ENCODE measurements around the gene DHRS1.

Gene DHRS1

DNA sequence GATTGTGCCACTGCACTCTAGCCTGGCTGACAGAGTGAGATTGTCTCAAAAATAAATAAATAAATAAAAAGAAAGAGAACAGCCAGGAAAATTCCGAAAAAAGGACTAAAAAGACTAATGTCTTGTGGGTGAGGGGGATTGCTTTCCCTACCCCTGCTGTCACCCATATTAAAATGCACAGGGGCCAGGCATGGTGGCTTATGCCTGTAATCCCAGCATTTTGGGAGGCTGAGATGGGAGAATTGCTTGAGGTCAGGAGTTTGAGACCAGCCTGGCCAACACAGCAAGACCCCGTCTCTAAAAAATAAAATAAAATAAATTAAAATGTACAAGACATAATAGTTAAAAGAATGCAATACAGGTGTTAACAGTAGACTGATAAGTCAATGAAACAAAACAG lies 6.1 kb downstream of the DHRS1 start:
- Histone ChIP-seq H3K4me1 (ENCODE audit: insufficient read depth, low read length) (no peaks in the 10 kb centered on the region), H3K4me3 (ENCODE audit: low read length) (no peak overlapping the region), H3K27me3 (ENCODE audit: insufficient read depth, low read length) (no peaks in the 10 kb centered on the region), H3K9me3 (ENCODE audit: low read length) (no peaks in the 10 kb centered on the region), H2AFZ (ENCODE audit: low read depth, low read length) (no peak overlapping the region), H3K36me3 (ENCODE audit: insufficient read depth, low read length) (peaks cover 30% of the 10 kb centered on the region)

GRCh38 chr14:24292118-24292807 lies 7.3 kb downstream of the DHRS1 start:
- no peaks in the 10 kb centered on the region for H3K27me3 ChIP-seq (ENCODE audit: insufficient read depth, low read length)
- no peak overlapping the region for H2AFZ ChIP-seq (ENCODE audit: low read depth, low read length)
- H3K9me3 ChIP-seq (ENCODE audit: low read length): no peaks in the 10 kb centered on the region
- no peak overlapping the region for H3K4me3 ChIP-seq (ENCODE audit: low read length)
- peaks cover 30% of the 10 kb centered on the region for H3K36me3 ChIP-seq (ENCODE audit: insufficient read depth, low read length)
- H3K4me1 ChIP-seq (ENCODE audit: insufficient read depth, low read length): no peaks in the 10 kb centered on the region

DNA sequence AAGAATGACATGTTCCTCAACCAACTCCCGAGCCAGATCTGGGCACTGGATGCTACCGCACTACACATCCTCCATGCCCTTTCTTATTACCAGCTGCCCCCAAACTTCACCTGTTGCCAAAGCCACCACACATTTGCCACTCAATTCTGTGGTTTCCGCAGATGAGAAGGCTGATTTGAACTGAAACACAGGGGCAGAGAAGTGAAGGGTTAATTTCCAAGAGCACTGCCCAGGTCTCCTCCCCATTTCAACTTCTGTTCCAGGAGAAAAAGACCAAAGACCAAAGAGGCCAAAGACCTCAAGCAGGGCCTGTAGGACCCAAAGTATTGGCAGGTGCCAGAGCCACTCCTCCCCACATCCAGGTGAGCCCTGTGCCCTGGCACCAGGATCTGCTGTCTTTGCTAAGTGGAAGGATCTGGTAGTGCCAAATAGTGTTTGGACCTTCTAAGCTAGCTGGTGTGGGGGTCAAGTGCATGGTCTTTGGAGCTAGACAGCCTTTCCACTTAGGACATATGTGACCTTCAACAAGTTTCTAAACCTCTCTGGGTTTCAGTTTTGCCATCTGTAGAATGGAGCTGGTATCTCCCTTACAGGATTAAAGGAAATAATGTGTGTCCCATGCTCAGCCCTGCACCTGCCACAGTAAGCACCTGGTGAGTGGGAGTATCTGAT lies 8.0 kb downstream of the DHRS1 start:
- H3K27me3 ChIP-seq (ENCODE audit: insufficient read depth, low read length): no peaks in the 10 kb centered on the region
- H3K36me3 ChIP-seq (ENCODE audit: insufficient read depth, low read length): peaks cover 30% of the 10 kb centered on the region
- H3K4me3 ChIP-seq (ENCODE audit: low read length): no peak overlapping the region
- H2AFZ ChIP-seq (ENCODE audit: low read depth, low read length): no peak overlapping the region
- no peaks in the 10 kb centered on the region for H3K9me3 ChIP-seq (ENCODE audit: low read length)
- H3K4me1 ChIP-seq (ENCODE audit: insufficient read depth, low read length): no peaks in the 10 kb centered on the region

DNA sequence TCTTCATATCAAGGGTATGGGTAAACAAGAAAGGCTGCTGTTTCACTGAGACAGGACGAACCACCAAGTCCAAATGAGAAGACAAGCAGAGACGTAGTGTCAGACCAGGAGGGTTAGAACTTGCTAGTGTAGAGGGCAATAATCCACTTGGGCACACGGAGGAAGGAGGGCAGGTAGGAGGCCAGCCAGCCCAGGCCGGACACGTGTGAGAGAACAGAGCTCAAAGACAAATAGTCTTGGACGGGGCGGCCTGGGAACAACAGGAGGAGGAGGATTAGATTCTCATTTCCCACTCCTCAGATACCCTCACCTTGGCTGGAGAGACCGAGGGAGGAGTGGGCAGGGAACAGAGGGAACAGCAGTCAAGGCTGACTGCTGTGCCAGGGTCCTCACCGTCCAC lies 8.8 kb downstream of the DHRS1 start:
- no peak overlapping the region for H2AFZ ChIP-seq (ENCODE audit: low read depth, low read length)
- H3K36me3 ChIP-seq (ENCODE audit: insufficient read depth, low read length): peaks cover 27% of the 10 kb centered on the region
- H3K4me1 ChIP-seq (ENCODE audit: insufficient read depth, low read length): no peaks in the 10 kb centered on the region
- H3K9me3 ChIP-seq (ENCODE audit: low read length): no peaks in the 10 kb centered on the region
- H3K27me3 ChIP-seq (ENCODE audit: insufficient read depth, low read length): no peaks in the 10 kb centered on the region
- no peak overlapping the region for H3K4me3 ChIP-seq (ENCODE audit: low read length)

GRCh38 chr14:24289649-24290280 lies 9.8 kb downstream of the DHRS1 start:
- peaks cover 24% of the 10 kb centered on the region for H3K36me3 ChIP-seq (ENCODE audit: insufficient read depth, low read length)
- no peaks in the 10 kb centered on the region for H3K9me3 ChIP-seq (ENCODE audit: low read length)
- no peak overlapping the region for H3K4me3 ChIP-seq (ENCODE audit: low read length)
- no peaks in the 10 kb centered on the region for H3K4me1 ChIP-seq (ENCODE audit: insufficient read depth, low read length)
- H3K27me3 ChIP-seq (ENCODE audit: insufficient read depth, low read length): no peaks in the 10 kb centered on the region
- H2AFZ ChIP-seq (ENCODE audit: low read depth, low read length): no peak overlapping the region

- no peak overlapping the region for H3K4me3 ChIP-seq (ENCODE audit: low read length)
- no peaks in the 10 kb centered on the region for H3K27me3 ChIP-seq (ENCODE audit: insufficient read depth, low read length)
- no peak overlapping the region for H2AFZ ChIP-seq (ENCODE audit: low read depth, low read length)
- H3K9me3 ChIP-seq (ENCODE audit: low read length): no peaks in the 10 kb centered on the region
- H3K36me3 ChIP-seq (ENCODE audit: insufficient read depth, low read length): peaks cover 16% of the 10 kb centered on the region
- H3K4me1 ChIP-seq (ENCODE audit: insufficient read depth, low read length): no peaks in the 10 kb centered on the region
Measured at GRCh38 chr14:24286996-24287395, 12.6 kb downstream of the DHRS1 start.

DNA sequence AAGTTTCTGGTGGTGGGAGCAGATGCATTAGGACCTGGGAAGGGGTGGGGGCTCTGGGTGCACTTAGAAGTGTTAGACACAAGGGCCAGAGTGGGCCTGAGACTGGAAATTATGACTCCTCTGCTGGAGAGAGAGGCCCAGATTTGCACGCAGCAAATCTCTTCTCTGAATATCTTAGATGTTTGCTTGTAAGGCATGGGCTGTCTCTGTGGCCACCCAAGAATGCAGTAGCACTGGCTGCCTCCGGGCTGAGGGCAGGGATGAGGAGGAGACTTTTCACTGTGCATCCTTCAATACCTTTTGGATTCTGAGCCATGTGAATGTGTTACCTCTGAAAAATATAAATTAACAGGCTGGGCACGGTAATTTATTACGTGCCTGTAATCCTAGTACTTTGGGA lies 14.2 kb downstream of the DHRS1 start:
- peaks cover 9% of the 10 kb centered on the region for H3K36me3 ChIP-seq (ENCODE audit: insufficient read depth, low read length)
- H3K4me3 ChIP-seq (ENCODE audit: low read length): no peak overlapping the region
- H2AFZ ChIP-seq (ENCODE audit: low read depth, low read length): no peak overlapping the region
- H3K9me3 ChIP-seq (ENCODE audit: low read length): no peaks in the 10 kb centered on the region
- no peaks in the 10 kb centered on the region for H3K27me3 ChIP-seq (ENCODE audit: insufficient read depth, low read length)
- H3K4me1 ChIP-seq (ENCODE audit: insufficient read depth, low read length): no peaks in the 10 kb centered on the region

GRCh38 chr14:24284501-24285035 lies 15.0 kb downstream of the DHRS1 start:
- H3K4me3 ChIP-seq (ENCODE audit: low read length): no peak overlapping the region
- peaks cover 3% of the 10 kb centered on the region for H3K36me3 ChIP-seq (ENCODE audit: insufficient read depth, low read length)
- no peaks in the 10 kb centered on the region for H3K27me3 ChIP-seq (ENCODE audit: insufficient read depth, low read length)
- no peaks in the 10 kb centered on the region for H3K4me1 ChIP-seq (ENCODE audit: insufficient read depth, low read length)
- H3K9me3 ChIP-seq (ENCODE audit: low read length): no peaks in the 10 kb centered on the region
- no peak overlapping the region for H2AFZ ChIP-seq (ENCODE audit: low read depth, low read length)

GRCh38 chr14:24283796-24284460 lies 15.7 kb downstream of the DHRS1 start:
- no peaks in the 10 kb centered on the region for H3K27me3 ChIP-seq (ENCODE audit: insufficient read depth, low read length)
- H3K4me1 ChIP-seq (ENCODE audit: insufficient read depth, low read length): no peaks in the 10 kb centered on the region

GRCh38 chr14:24282736-24283135 lies 16.8 kb downstream of the DHRS1 start:
- no peaks in the 10 kb centered on the region for H3K27me3 ChIP-seq (ENCODE audit: insufficient read depth, low read length)
- H3K4me3 ChIP-seq (ENCODE audit: low read length): no peak overlapping the region

More at GRCh38 chr14:24283796-24284460, 15.7 kb downstream of the DHRS1 start:
- Histone ChIP-seq H2AFZ (ENCODE audit: low read depth, low read length) (no peak overlapping the region), H3K36me3 (ENCODE audit: insufficient read depth, low read length) (no peaks in the 10 kb centered on the region), H3K4me3 (ENCODE audit: low read length) (no peak overlapping the region), H3K9me3 (ENCODE audit: low read length) (no peaks in the 10 kb centered on the region)

GRCh38 chr14:24281636-24282035 lies 17.9 kb downstream of the DHRS1 start:
- H3K9me3 ChIP-seq (ENCODE audit: low read length): no peaks in the 10 kb centered on the region
- no peak overlapping the region for H2AFZ ChIP-seq (ENCODE audit: low read depth, low read length)
- no peaks in the 10 kb centered on the region for H3K4me1 ChIP-seq (ENCODE audit: insufficient read depth, low read length)
- no peaks in the 10 kb centered on the region for H3K27me3 ChIP-seq (ENCODE audit: insufficient read depth, low read length)
- H3K4me3 ChIP-seq (ENCODE audit: low read length): no peak overlapping the region
- no peaks in the 10 kb centered on the region for H3K36me3 ChIP-seq (ENCODE audit: insufficient read depth, low read length)

More at GRCh38 chr14:24282736-24283135, 16.8 kb downstream of the DHRS1 start:
- no peaks in the 10 kb centered on the region for H3K9me3 ChIP-seq (ENCODE audit: low read length)
- no peaks in the 10 kb centered on the region for H3K36me3 ChIP-seq (ENCODE audit: insufficient read depth, low read length)
- H3K4me1 ChIP-seq (ENCODE audit: insufficient read depth, low read length): no peaks in the 10 kb centered on the region
- H2AFZ ChIP-seq (ENCODE audit: low read depth, low read length): no peak overlapping the region

GRCh38 chr14:24280797-24281460 lies 18.7 kb downstream of the DHRS1 start:
- Histone ChIP-seq H3K4me3 (ENCODE audit: low read length) (no peak overlapping the region), H2AFZ (ENCODE audit: low read depth, low read length) (no peak overlapping the region), H3K4me1 (ENCODE audit: insufficient read depth, low read length) (no peaks in the 10 kb centered on the region), H3K9me3 (ENCODE audit: low read length) (no peaks in the 10 kb centered on the region), H3K36me3 (ENCODE audit: insufficient read depth, low read length) (no peaks in the 10 kb centered on the region), H3K27me3 (ENCODE audit: insufficient read depth, low read length) (no peaks in the 10 kb centered on the region)

Measured in neuron (in vitro differentiated cells).